COLO668 (cell line): Measurements from ENCODE around the gene GPX7.

Experiments
- DNase-seq: peaks from one replicate; lab custom pipeline; 2025; ENCODE audit not compliant: unreplicated experiment; lab: John Stamatoyannopoulos, UW

GPX7 gene

DNA sequence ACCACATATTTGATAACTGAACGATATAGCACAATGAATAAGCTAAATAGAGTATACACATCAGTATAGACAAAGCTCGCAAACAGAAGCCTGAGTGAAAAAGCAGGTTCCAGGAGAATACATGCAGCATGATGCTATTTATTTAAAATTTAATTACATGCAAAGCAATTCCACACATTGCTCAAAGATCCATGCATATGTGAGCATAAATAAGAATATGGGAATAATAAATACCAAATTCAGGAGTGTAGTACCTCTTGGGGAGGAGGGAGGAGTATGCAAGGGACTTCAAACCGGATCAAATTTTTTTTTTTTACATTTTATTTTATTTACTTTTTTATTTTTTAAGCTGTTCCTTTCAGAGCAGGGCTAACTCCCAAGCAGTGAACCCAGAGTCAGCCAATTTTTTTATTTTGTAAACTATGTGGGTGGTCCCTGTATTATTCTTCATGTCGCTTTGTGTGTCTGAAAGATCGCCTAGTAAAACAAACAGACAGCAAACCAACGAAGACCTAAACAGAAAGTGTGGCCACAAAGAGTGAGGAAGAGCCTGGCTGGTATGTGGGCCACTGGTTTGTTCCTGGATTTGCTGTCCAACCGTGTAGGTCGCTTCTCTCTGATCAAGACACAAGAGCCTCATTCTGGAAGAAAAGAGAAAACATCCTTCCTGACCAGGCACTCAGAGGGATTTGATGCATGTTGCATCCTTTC, 26.6 kb downstream of the GPX7 start:
- no peak for DNase-seq

GRCh38 chr1:52629325-52629643, 27.1 kb downstream of the GPX7 start:
- DNase-seq, result no peak

DNA sequence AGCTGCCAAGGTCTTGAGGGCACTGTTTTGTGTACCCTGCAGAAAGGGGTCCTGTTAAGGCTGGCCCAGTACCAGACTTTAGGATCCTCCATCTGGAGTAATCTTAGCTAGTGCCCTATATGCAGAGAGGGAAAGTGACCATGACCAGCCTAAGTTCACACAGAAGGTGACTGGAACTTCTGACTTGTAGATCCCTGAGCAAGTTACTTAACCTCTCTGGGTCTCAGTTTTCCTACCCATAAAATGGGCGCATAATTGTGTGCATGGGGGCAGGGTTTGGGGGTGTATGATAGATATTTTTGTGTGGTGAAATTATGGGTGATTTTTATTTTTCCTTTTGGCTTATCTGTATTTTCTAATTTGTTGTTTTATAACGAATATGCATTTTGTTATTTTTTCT, 27.5 kb downstream of the GPX7 start:
- no peak for DNase-seq

DNA sequence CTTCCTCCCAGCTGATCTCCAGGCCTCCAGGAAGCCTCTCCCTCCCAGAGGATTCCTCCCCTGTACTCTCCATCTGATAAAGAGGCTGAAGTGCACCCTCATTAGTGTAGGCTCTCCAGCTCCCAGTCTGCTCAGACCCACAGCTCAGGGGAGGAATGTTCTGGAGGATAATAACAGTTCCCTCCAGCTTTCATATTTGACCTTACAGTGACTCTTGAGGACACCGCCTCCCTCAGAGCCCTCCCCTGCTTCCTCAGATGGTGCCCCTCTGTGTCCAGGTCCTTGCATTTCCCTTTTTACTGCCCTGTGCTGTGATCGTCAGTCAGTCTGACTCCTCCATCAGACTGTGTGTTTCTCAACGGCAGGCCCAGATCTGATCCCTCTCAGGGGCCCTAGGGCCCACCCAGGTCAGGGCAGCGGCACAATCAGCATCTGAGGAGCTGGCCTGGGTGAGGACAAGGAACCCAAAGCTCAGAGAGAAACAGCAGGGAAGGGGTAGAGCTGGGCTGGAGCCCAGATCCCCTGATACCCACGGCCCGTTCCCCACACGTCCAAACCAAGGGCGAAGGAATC, 29.7 kb downstream of the GPX7 start:
- no peak for DNase-seq

DNA sequence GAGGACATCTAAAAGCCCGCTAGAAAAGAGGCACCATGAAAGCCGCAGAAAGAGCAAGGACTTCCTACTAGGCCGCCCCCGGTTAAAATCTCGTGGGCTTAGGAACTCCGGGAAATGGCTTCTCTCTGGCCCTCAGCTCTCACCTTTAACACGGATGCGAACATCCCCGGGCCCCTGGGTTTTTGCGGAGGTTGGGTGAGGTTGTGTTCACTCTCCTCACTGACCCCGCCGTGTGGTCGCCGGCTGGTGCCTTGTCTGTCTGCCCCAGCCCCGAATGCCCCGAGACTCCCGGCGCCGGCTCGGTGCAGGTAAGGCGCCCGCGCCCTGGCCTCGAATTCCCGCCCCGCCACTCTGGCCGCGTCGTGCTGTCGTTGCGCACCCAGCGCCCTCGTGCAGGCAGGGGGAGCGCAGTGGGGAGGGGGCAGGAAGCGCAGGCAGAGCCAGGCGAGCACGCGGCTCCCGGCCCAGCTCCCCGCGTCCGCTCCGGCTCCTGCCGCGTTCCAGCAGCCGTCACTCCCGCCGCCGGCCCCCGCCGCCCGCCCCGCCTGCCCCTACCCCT, 30.6 kb downstream of the GPX7 start, which contains the start of gene SHISAL2A:
SHISAL2A (plus strand) TSS at position 437 of the 559 bp plus-strand sequence. CDS start 326 bp downstream, outside the sequence.
- DNase-seq, result peak; percentile 87

DNA sequence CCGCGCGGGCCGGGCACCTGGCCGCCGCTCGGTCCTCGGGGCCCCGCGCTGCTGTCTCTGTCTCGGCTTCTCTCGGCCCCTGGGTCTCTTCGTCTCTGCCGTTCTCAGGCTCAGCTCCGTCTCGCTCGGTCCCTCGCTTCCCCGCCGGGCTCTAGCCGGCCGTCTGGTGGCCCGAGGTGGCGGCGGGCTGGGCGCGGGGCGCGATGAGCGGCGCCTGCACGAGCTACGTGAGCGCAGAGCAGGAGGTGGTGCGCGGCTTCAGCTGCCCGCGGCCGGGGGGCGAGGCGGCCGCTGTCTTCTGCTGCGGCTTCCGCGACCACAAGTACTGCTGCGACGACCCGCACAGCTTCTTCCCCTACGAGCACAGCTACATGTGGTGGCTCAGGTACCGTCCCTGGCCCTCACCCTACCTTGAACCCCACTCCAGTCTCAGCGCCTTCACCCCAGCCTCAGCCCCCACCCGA, 31.2 kb downstream of the GPX7 start:
- DNase-seq, result no peak

DNA sequence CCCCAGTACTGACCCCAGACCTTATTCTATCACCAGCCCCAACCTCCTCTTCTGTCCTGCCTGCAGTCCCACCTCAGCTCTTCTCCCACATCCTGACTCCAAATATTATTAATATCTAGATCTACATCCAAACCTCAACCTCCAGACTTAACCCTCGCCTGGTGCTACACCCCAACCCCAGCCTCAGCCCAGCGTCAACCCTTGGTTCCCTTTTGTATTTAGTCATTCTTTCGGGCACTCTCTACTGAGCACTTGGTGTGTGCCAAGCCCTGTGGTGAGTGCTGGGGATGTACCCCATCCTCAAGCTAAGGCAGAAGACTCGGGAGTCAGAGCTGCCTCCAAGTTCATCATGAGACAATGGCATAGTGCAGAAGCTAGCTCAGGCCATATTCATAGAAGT, 31.9 kb downstream of the GPX7 start:
- no peak for DNase-seq

DNA sequence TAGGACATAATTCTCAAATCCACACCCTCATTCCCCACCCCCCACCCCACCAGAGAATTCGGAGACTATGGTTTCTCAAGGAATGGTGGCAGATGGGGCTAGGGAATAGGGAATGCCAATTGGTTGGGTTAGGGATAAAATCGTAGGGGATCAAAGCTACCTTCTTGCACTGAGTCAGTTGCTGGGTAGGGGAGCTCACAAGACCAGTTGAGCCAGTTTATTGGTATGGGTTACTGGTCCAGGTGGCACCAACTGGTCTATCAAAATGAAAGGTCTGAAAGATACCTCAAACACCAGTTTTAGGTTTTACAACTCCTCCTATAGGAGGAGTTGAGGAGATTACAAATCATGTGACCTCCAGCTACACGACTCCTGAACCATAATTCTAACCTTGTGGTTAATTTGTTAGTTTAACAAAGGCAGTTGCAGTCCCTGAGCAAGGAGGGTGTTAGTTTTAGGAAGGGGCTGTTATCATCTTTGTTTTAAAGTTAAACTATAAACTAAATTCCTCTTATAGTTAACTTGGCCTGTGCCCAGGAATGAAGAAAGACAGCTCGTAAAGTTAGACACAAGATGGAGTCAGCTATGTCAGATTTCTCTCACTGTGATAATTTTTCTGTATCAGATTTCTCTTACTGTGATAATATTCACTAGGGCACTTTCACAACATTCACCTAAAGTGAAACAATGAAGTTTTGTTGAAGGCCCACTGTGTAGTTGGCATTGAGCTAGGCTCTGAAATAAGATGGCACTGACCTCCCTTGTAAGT, 33.3 kb downstream of the GPX7 start:
- no peak for DNase-seq

DNA sequence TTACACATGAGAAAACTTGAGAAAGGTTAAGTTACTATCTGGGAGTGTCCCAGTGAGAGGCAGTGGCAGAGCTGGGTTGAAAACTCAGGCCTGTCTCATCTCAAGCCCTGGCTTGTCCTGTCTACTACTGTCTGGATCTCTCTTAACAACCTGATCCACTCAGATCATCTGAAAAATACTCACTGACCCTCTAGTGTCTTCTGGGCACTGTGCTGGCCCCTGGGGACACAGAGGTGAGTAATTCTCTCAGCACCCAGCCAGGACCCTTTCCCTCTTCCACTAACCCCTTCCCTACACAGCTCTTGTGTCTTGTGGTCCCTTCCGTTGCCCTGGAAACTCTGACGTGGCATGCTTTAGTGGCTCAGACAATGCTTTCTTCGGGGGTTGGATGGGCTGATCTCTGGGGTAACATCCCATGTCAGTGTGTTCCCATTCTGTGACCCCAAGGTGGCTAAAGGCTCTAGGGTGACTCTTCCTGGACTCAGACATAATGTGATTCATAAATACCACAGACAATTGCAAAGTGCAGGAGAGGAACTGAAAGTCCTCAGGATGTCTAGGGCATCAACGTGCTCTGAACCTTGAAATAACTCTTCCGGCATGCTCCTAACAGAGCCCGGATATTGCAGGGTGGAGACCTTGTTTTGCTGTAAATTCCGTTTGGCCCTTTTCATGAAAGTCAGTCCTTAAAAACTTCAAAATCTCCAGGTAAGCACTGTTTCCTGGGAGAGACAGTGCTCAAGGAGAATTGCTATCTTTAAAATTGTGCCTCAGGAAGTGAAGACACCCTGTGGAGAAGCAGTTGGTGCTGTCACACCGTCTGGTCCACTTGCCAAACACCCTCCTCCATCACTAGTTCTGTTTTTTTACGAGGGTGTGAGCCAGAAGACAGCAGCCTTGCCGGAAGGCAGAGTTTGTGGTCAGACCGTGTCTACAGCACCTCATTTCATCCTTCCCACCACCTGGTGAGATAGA, 34.8 kb downstream of the GPX7 start:
- DNase-seq, result no peak

DNA sequence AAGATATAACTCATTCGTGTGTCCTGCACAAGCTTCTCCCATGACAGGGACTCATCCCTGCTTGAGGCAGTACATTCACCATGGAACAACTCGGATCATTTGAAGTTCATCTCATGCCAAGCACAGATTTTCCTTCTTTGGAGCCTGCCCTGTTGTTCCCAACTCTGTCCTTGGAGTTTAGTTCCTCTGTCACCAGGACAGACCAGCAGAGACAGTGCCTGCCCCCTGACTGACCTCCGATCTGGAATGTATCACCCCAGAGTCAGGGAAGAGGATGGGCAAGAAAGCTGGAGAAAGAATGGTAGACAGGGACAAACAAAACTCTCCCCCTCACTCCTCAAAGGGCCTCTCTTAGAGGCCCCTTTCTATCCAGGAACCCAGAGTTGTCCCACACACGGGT, 35.8 kb downstream of the GPX7 start:
- no peak for DNase-seq

- DNase-seq, result no peak
Measured at GRCh38 chr1:52640697-52641096, 38.5 kb downstream of the GPX7 start.

DNA sequence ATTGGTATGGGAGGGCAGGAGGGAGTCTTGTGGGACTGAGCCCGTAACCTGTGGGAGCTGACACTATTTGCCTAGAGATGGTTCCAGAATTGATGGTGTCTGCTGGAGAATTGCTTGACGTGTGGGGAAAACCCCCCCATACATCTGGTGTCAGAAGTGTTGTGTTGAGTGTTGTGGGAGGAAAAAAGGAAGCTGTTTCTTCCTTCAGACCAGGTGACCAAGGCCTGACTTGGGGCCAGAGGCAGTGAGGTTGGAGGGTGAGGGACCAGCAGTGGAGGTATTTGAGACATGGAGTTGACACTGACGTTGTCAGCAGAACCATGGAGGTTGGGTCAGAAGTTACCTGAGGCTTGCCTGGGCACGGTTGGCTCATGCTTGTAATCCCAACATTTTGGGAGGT, 39.1 kb downstream of the GPX7 start:
- DNase-seq, result no peak

- no peak for DNase-seq
Measured at GRCh38 chr1:52645261-52645660, 43.1 kb downstream of the GPX7 start.

DNA sequence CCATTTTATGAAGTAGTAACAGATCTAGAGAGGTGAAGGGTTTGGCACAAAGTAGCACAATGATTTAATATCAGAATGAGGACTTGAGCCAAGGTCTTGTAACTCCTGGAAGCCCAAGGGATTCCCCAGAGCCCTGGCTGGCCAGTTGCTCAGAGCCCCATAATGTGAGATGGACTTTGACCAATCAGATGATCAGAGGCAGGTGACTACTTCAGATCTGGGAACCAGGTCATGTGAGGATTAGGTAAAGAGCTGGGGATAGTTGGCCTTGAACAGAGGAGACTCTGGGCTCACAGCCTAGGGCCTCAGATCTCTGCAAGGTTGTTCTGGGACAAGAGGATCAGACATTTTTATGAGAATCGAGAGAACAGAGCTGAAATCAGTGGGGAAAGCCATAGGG, 49.7 kb downstream of the GPX7 start:
- DNase-seq, result no peak

GRCh38 chr1:52653207-52653849, 51.2 kb downstream of the GPX7 start:
- DNase-seq, result no peak

DNA sequence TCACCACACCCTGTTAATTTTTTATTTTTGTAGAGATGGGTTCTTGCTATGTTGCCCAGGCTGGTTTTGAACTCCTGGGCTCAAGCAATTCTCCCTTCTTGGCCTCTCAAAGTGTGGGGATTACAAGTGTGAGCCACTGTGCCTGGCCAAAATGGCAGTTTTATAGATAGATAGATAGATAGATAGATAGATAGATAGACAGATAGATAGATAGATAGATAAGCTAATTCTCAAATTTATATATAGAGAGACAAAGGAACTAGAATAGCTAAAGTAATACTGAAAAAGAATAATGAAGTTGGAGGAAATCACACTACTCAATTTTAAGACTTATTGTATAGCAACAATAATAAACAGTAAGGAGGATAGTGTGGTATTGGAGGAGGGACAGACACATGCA, 51.9 kb downstream of the GPX7 start:
- no peak for DNase-seq

GRCh38 chr1:52657702-52658101, 55.5 kb downstream of the GPX7 start:
- DNase-seq, result no peak
